GM23338 (cell line): ENCODE results near the gene SYK. TPM values are rescaled to one million over a fixed set of nuclear protein-coding genes. Genes with fewer than 3 reads are reported as not detected.
A peak's percentile ranks its signal among the peaks of the same experiment; 100 is the strongest.

Experiments used
- ATAC-seq: fragments of 200-7000 bp; cut with Tn5 transposase; 3 replicates; pipeline ENCODE4 v1.9.1; 2020
- DNase-seq: peaks from one replicate; pipeline ENCODE4 v3.0.0-alpha.2; 2015; ENCODE audit warnings: low spot score
- H2AFZ ChIP-seq: fragments of 200-600 bp; sonication (generic); 2 replicates; pipeline ENCODE4 v1.8.0; 2016; ENCODE audit warnings: antibody characterized with exemption, mild to moderate bottlenecking, moderate library complexity
- H3F3A ChIP-seq: fragments of 200-600 bp; sonication (generic); replicated peaks from 2 replicates; pipeline ENCODE4 v1.8.0; 2017; ENCODE audit warnings: antibody characterized with exemption, mixed run types, low read depth
- H3K27ac ChIP-seq: fragments of 200-600 bp; sonication (generic); 2 replicates; pipeline ENCODE4 v1.6.1; 2016; ENCODE audit warnings: low read depth
- H3K27me3 ChIP-seq: fragments of 200-600 bp; sonication (generic); 2 replicates; pipeline ENCODE4 v1.8.0; 2016; ENCODE audit warnings: mild to moderate bottlenecking, mixed run types, moderate library complexity; ENCODE audit not compliant: insufficient read depth
- H3K36me3 ChIP-seq: fragments of 200-600 bp; sonication (generic); 2 replicates; pipeline ENCODE4 v1.8.0; 2016; ENCODE audit warnings: mild to moderate bottlenecking; ENCODE audit not compliant: insufficient read depth
- H3K4me1 ChIP-seq: fragments of 200-600 bp; sonication (generic); 2 replicates; pipeline ENCODE4 v1.8.0; 2016; ENCODE audit warnings: mild to moderate bottlenecking, moderate library complexity; ENCODE audit not compliant: insufficient read depth
- H3K4me2 ChIP-seq: fragments of 200-600 bp; sonication (generic); 2 replicates; pipeline ENCODE4 v1.7.1; 2017; ENCODE audit warnings: mixed run types
- H3K4me3 ChIP-seq: fragments of 200-600 bp; sonication (generic); 2 replicates; pipeline ENCODE4 v1.6.1; 2016; ENCODE audit warnings: mixed run types
- H3K79me2 ChIP-seq: fragments of 200-600 bp; sonication (generic); replicated peaks from 2 replicates; pipeline ENCODE4 v1.8.0; 2017; ENCODE audit warnings: mild to moderate bottlenecking; ENCODE audit not compliant: insufficient read depth
- H3K9me2 ChIP-seq: fragments of 200-600 bp; sonication (generic); 2 replicates; pipeline ENCODE4 v1.8.0; 2017; ENCODE audit not compliant: insufficient read depth
- H4K20me1 ChIP-seq: fragments of 200-600 bp; sonication (generic); replicated peaks from 2 replicates; pipeline ENCODE4 v1.8.0; 2017; ENCODE audit warnings: mild to moderate bottlenecking; ENCODE audit not compliant: insufficient read depth
- H3K27ac Mint-ChIP-seq: 2 replicates; pipeline ENCODE4 v1.8.0; 2020; ENCODE audit warnings: inconsistent platforms, mild to moderate bottlenecking, moderate library complexity, mixed read lengths
- H3K27me3 Mint-ChIP-seq: 3 replicates; pipeline ENCODE4 v1.8.0; 2022; ENCODE audit warnings: low read depth, mild to moderate bottlenecking, moderate library complexity, mixed read lengths, inconsistent platforms; ENCODE audit not compliant: insufficient read depth, poor library complexity
- H3K36me3 Mint-ChIP-seq: 3 replicates; pipeline ENCODE4 v1.8.0; 2021; ENCODE audit warnings: low read depth, mild to moderate bottlenecking, inconsistent platforms, moderate library complexity, mixed read lengths
- H3K4me1 Mint-ChIP-seq: 3 replicates; pipeline ENCODE4 v1.8.0; 2020; ENCODE audit warnings: mild to moderate bottlenecking, inconsistent platforms, mixed read lengths
- H3K4me3 Mint-ChIP-seq: 3 replicates; pipeline ENCODE4 v1.8.0; 2021; ENCODE audit warnings: moderate library complexity, mild to moderate bottlenecking, inconsistent platforms, mixed read lengths
- H3K9me3 Mint-ChIP-seq: 3 replicates; pipeline ENCODE4 v1.8.0; 2020; ENCODE audit warnings: moderate library complexity, mild to moderate bottlenecking, inconsistent platforms, mixed read lengths
- CREB1 ChIP-seq: fragments of 250-450 bp; sonication (Bioruptor Pico); IDR thresholded peaks from 2 replicates; pipeline ENCODE4 v1.5.0; 2020; ENCODE audit warnings: low read depth, mild to moderate bottlenecking, moderate library complexity
- EZH2 ChIP-seq: fragments of 200-600 bp; sonication (generic); IDR thresholded peaks from one replicate; pipeline ENCODE4 v1.8.0; 2017; ENCODE audit warnings: antibody characterized with exemption, mild to moderate bottlenecking, low read depth; ENCODE audit not compliant: unreplicated experiment
- EZH2phosphoT487 ChIP-seq: fragments of 200-600 bp; sonication (generic); IDR thresholded peaks from one replicate; pipeline ENCODE4 v1.8.1; 2018; ENCODE audit warnings: antibody characterized with exemption; ENCODE audit not compliant: unreplicated experiment
- JUNB ChIP-seq: IDR thresholded peaks from one replicate; pipeline ENCODE4 v1.6.1; 2016; ENCODE audit warnings: antibody characterized with exemption; ENCODE audit not compliant: unreplicated experiment
- NANOG ChIP-seq: IDR thresholded peaks from 2 replicates; pipeline ENCODE4 v1.6.1; 2016; ENCODE audit warnings: antibody characterized with exemption, borderline replicate concordance
- POLR2AphosphoS5 ChIP-seq: IDR thresholded peaks from 2 replicates; pipeline ENCODE4 v1.6.1; 2016; ENCODE audit warnings: antibody characterized with exemption, low read depth
- REST ChIP-seq: IDR thresholded peaks from one replicate; pipeline ENCODE4 v1.6.1; 2018; ENCODE audit warnings: antibody characterized with exemption; ENCODE audit not compliant: unreplicated experiment
- STAT1 ChIP-seq: IDR thresholded peaks from one replicate; pipeline ENCODE4 v1.6.1; 2016; ENCODE audit warnings: antibody characterized with exemption; ENCODE audit not compliant: unreplicated experiment
- ZNF114 ChIP-seq: fragments of 250-450 bp; sonication (Bioruptor Pico); IDR thresholded peaks from 2 replicates; pipeline ENCODE4 v1.5.0; 2020; ENCODE audit warnings: mild to moderate bottlenecking, moderate library complexity
- ZNF331 ChIP-seq: fragments of 250-450 bp; sonication (Bioruptor Pico); IDR thresholded peaks from 2 replicates; pipeline ENCODE4 v1.5.0; 2020; ENCODE audit warnings: low read depth, mild to moderate bottlenecking, moderate library complexity
- polyA plus RNA-seq: library from polyadenylated mRNA; unstranded; fragments of >200 nt; fragmentation: Nextera tagmentation; extraction: Ambion mirVana; gene quantifications from 2 replicates; pipeline ENCODE4 v1.2.1, GENCODE V29; 2016
- total RNA-seq: library from RNA; depleted of rRNA; stranded (reverse); fragments of >200 nt; shearing (Covaris generic); gene quantifications from 2 replicates; pipeline ENCODE4 v1.2.3, GENCODE V29; 2014
- TF ChIP-seq, protein P1 (sequence below): IDR thresholded peaks from 2 replicates; pipeline ENCODE4 v1.6.1; 2016; ENCODE audit warnings: antibody characterized with exemption
- TF ChIP-seq, protein P2 (sequence below): fragments of 250-450 bp; sonication (Bioruptor Pico); IDR thresholded peaks from 2 replicates; pipeline ENCODE4 v1.5.0; 2020; ENCODE audit warnings: mild to moderate bottlenecking, moderate library complexity

The SYK gene
- total and polyA plus RNA-seq, 2 experiments from 2014 or later = 1.5 to 5.8 TPM

DNA sequence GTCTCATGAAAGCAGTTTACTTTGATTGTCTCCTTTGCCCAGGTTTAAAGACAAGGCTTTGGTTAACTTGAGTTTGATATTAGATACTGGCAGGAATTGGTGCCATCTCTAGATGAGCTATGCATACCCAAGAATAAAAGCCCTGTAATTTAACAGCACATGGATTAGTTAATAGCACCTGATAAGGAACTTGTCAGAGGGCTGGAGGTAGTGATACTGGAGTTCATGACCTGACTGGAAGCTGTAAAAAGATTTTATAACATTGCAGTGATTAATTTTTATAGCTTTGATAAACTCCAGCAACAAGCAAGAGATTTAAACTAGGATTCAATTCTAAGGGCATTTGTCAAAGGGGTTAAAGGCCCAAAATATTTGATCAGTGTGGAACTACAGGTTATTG lies 34.9 kb upstream of the SYK start:
- TF ChIP-seq STAT1 = no peak
- peaks cover 32% of the 10 kb centered on the region for H3K36me3 Mint-ChIP-seq
- peaks cover 2% of the 10 kb centered on the region for H3K27me3 Mint-ChIP-seq
- no peaks in the 10 kb centered on the region; the same call in 1 of the 2 replicates for H3K36me3 ChIP-seq
- no peak overlapping the region for H3K4me2 ChIP-seq
- no peak for ATAC-seq
- H3K9me3 Mint-ChIP-seq = peaks cover 70% of the 10 kb centered on the region
- H3F3A ChIP-seq = no peaks in the 10 kb centered on the region
- no peaks in the 10 kb centered on the region for H3K4me1 Mint-ChIP-seq
- no peak overlapping the region for H3K27ac Mint-ChIP-seq
- H3K27ac ChIP-seq = no peak overlapping the region
- H3K4me1 ChIP-seq = no peaks in the 10 kb centered on the region
- no peak overlapping the region for H3K4me3 ChIP-seq
- H3K4me3 Mint-ChIP-seq = no peak overlapping the region
- no peaks in the 10 kb centered on the region for H3K79me2 ChIP-seq
- no peak for DNase-seq
- H3K9me2 ChIP-seq = no peaks in the 10 kb centered on the region
- H2AFZ ChIP-seq = no peak overlapping the region
- no peaks in the 10 kb centered on the region for H4K20me1 ChIP-seq
- no peaks in the 10 kb centered on the region for H3K27me3 ChIP-seq

DNA sequence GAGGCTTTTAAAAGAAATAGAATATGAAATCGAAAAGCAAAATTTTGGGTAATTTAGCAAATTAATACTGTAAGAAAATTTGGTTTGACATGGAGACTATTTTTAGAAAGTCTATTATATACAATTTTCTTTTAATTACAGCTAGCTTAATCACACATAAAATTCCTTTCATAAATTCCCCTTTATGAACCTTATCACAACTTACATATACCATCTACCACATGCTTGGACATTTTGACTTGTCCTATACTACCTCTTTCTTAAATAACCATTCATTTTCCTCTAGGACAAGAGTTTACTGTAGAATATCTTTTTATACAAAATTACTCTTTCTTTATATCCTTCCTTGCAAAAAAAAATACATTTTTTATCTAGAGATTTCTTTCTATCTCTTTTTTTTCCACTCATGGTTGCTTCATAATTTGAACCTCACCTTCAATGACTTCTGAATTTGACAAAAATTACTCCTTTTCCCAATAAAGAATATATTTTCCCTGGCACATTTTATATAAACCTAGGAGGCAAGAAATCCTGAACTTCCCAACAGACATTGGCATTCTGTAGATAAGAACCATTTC lies 34.0 kb upstream of the SYK start:
- Histone ChIP-seq H2AFZ (no peak overlapping the region), H3K4me1 (no peaks in the 10 kb centered on the region), H3K9me2 (no peaks in the 10 kb centered on the region), H4K20me1 (no peaks in the 10 kb centered on the region), H3K4me3 (no peak overlapping the region), H3K79me2 (no peaks in the 10 kb centered on the region), H3K27me3 (no peaks in the 10 kb centered on the region), H3K27ac (no peak overlapping the region), H3K36me3 (no peaks in the 10 kb centered on the region; the same call in 1 of the 2 replicates), H3F3A (no peaks in the 10 kb centered on the region), H3K4me2 (no peak overlapping the region)
- Mint-ChIP-seq H3K4me3 (no peak overlapping the region), H3K36me3 (peaks cover 32% of the 10 kb centered on the region), H3K4me1 (no peaks in the 10 kb centered on the region), H3K9me3 (peaks cover 64% of the 10 kb centered on the region), H3K27me3 (peaks cover 2% of the 10 kb centered on the region), H3K27ac (no peak overlapping the region)
- ATAC-seq = no peak
- peak; percentile 36 for DNase-seq
- TF ChIP-seq, protein P1, sequence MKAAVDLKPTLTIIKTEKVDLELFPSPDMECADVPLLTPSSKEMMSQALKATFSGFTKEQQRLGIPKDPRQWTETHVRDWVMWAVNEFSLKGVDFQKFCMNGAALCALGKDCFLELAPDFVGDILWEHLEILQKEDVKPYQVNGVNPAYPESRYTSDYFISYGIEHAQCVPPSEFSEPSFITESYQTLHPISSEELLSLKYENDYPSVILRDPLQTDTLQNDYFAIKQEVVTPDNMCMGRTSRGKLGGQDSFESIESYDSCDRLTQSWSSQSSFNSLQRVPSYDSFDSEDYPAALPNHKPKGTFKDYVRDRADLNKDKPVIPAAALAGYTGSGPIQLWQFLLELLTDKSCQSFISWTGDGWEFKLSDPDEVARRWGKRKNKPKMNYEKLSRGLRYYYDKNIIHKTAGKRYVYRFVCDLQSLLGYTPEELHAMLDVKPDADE = no peak
- no peak for TF ChIP-seq JUNB
- TF ChIP-seq STAT1 = no peak
- no peak for TF ChIP-seq NANOG
- TF ChIP-seq REST = no peak
- TF ChIP-seq EZH2phosphoT487 = no peak
- no peak for TF ChIP-seq ZNF331 (CRISPR knock-in tag)
- TF ChIP-seq, protein P2, sequence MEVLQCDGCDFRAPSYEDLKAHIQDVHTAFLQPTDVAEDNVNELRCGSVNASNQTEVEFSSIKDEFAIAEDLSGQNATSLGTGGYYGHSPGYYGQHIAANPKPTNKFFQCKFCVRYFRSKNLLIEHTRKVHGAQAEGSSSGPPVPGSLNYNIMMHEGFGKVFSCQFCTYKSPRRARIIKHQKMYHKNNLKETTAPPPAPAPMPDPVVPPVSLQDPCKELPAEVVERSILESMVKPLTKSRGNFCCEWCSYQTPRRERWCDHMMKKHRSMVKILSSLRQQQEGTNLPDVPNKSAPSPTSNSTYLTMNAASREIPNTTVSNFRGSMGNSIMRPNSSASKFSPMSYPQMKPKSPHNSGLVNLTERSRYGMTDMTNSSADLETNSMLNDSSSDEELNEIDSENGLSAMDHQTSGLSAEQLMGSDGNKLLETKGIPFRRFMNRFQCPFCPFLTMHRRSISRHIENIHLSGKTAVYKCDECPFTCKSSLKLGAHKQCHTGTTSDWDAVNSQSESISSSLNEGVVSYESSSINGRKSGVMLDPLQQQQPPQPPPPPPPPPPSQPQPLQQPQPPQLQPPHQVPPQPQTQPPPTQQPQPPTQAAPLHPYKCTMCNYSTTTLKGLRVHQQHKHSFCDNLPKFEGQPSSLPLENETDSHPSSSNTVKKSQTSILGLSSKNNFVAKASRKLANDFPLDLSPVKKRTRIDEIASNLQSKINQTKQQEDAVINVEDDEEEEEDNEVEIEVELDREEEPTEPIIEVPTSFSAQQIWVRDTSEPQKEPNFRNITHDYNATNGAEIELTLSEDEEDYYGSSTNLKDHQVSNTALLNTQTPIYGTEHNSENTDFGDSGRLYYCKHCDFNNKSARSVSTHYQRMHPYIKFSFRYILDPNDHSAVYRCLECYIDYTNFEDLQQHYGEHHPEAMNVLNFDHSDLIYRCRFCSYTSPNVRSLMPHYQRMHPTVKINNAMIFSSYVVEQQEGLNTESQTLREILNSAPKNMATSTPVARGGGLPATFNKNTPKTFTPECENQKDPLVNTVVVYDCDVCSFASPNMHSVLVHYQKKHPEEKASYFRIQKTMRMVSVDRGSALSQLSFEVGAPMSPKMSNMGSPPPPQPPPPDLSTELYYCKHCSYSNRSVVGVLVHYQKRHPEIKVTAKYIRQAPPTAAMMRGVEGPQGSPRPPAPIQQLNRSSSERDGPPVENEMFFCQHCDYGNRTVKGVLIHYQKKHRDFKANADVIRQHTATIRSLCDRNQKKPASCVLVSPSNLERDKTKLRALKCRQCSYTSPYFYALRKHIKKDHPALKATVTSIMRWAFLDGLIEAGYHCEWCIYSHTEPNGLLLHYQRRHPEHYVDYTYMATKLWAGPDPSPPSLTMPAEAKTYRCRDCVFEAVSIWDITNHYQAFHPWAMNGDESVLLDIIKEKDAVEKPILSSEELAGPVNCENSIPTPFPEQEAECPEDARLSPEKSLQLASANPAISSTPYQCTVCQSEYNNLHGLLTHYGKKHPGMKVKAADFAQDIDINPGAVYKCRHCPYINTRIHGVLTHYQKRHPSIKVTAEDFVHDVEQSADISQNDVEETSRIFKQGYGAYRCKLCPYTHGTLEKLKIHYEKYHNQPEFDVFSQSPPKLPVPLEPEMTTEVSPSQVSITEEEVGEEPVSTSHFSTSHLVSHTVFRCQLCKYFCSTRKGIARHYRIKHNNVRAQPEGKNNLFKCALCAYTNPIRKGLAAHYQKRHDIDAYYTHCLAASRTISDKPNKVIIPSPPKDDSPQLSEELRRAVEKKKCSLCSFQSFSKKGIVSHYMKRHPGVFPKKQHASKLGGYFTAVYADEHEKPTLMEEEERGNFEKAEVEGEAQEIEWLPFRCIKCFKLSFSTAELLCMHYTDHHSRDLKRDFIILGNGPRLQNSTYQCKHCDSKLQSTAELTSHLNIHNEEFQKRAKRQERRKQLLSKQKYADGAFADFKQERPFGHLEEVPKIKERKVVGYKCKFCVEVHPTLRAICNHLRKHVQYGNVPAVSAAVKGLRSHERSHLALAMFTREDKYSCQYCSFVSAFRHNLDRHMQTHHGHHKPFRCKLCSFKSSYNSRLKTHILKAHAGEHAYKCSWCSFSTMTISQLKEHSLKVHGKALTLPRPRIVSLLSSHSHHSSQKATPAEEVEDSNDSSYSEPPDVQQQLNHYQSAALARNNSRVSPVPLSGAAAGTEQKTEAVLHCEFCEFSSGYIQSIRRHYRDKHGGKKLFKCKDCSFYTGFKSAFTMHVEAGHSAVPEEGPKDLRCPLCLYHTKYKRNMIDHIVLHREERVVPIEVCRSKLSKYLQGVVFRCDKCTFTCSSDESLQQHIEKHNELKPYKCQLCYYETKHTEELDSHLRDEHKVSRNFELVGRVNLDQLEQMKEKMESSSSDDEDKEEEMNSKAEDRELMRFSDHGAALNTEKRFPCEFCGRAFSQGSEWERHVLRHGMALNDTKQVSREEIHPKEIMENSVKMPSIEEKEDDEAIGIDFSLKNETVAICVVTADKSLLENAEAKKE (CRISPR knock-in tag) = no peak
- TF ChIP-seq CREB1 (CRISPR knock-in tag) = no peak
- TF ChIP-seq ZNF114 (CRISPR knock-in tag) = no peak
- no peak for TF ChIP-seq EZH2
- TF ChIP-seq POLR2AphosphoS5 = no peak
